GM19025 (cell line): Measurements from ENCODE around the gene IFT25.
"Not testable (repeated sequence)": the region's sequence is repeated elsewhere in the genome, so short reads cannot be mapped to it uniquely, and the experiment has no call there.

Experiments
- ATAC-seq: cut with Tn5 transposase; IDR thresholded peaks from one replicate; pipeline ENCODE4 v1.9.1; 2021; ENCODE audit warnings: mild to moderate bottlenecking, low read depth, moderate library complexity; ENCODE audit not compliant: unreplicated experiment

IFT25 gene

DNA sequence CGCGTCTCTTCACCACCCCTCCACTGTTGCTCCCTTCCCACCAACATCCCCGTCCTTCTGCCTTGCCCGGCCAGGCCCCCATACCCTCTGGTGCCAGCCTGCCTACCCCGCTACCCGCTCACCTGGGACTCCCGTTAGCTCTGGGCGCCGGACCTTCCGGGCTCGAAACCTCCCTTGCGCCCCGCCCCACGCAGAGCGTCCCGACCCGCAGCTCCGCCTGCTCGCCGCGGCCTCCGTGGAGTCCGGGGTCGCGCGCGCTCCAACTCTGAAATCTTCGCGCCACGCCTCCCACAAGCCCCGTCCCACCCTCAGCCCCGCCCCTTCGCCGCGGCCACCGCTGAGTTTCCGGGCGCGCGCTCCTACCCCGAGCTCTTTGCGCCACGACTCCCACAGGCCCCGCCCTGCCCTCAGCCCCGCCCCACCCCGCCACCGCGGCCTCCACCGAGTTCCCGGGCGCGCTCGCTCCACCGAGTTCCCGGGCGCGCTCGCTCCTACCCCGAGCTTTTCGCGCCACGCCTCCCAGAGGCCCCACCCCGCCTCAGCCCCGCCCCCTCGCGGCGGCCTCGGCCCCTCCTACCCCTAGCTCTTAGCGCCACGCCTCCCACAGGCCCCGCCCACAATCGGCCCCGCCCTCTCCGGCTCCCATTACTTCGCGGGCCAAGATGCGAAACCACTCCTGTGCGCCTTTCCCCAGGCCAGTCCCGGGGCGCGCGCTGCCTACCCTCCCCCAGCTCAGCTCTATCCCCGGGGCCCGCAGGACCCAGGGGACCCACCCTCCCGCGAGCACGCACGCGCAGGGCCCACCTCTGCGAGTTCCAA is at the start of gene IFT25:
Gene IFT25, minus strand, starts transcription at position 267 of the 819 bp plus-strand sequence. CDS start 5,617 bp downstream, outside the sequence.
- ATAC-seq = peak; percentile 59

DNA sequence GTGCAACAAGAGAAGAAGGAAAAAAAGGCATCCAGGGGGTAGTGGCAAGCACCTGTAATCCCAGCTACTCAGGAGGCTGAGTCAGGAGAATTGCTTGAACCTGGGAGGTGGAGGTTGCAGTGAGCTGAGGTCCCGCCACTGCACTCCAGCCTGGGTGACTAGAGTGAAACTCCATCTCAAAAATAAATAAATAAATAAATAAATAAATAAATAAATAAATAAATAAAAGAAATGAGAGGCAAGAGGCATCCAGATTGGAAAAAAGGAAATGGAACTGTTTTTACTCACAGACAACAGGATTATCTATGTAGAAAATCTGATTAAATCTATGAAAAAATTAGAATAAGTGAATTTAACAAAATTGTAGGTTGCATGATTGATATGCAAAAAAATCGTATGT is 49.0 kb upstream of the IFT25 start:
- not testable (repeated sequence) for ATAC-seq

GRCh38 chr1:53992085-53992874 is 46.8 kb upstream of the IFT25 start:
- ATAC-seq = no peak

GRCh38 chr1:53987880-53988279 is 42.4 kb upstream of the IFT25 start:
- no peak for ATAC-seq

DNA sequence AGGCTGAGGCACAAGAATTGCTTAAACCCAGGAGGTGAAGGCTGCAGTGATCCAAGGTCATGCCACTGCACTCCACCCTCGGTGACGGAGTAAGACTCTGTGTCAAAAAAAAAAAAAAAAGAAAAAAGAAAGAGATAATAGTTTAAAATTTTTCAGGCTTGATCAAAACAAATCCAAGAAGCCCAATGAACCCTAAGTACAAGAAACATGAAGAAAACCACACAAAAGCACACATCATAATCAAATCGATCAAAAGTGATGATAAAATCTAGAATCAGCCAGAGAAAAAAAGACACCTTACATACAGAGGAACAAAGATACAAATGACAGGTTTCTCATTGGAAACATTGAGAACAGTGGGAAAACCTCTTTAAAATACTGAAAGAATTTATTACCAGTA is 41.0 kb upstream of the IFT25 start:
- ATAC-seq = no peak

DNA sequence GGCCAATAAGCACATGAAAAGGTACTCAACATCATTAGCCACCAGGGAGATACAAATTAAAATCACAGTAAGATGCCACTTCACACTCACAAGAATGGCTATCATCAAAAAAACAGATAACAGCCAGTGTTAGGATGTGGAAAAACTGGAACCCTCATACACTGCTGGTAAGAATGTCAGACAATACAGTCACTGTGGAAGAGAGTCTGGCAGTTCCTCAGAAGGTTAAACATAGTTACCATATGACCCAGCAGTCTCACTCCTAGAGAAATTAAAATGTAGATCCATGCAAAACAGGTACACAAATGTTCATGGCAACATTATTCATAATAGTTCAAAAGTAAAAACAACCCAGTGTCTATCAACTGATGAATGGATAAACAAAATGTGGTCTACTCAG is 39.2 kb upstream of the IFT25 start:
- ATAC-seq = no peak

GRCh38 chr1:53982763-53983104 is 37.2 kb upstream of the IFT25 start:
- ATAC-seq = no peak

DNA sequence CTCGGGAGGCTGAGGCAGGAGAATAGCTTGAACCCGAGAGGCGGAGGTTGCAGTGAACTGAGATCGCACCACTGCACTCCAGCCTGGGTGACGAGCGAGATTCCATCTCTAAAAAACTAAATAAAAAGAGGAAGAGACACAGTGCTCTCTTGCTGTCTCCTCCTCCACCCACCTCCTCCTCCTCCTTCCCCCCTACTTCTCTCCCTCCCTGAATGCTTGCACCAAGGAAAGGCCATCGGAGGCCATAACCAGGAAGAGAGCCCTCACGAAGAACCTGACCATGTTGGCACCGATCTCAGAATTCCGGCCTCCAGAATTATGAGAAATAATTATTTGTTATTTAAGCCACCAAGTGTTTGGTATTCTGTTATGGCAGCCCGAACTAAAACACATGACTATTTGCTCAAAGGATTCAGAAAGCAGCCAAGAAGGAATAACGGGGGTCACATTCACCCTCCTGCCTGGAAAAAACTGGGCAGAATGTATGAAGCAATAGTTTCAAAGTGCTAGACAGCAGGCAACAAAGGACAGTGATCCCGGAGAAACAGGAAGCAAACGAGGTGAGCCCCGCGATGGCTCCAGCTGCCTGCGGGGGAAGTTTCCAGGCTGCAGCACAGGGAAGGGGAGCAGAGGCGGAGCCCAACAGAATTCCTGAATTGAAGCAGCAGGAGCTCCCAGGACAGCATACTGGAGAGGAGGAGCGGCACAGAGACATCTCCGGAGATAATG is 36.7 kb upstream of the IFT25 start:
- no peak for ATAC-seq

DNA sequence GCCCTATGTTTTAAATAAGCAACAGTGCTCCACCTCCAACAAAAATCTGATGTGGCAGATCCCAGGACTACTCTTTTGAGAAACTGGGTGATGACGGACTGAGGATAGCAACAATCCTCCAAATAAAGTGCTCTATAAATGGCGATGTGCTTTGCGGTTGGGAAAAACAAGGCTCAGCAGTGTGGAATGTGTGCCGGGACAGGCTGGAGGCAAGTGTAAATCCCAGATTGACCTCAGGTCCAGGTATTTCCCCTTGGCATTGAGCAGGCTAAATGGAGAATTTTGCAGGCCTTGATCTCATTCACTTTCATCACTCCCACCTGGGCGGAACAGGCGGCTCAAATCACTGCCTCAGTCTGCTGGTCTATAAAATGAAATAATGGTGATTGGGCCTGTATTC is 35.7 kb upstream of the IFT25 start:
- ATAC-seq = no peak

- ATAC-seq = no peak
These were observed 34.4 kb upstream of the IFT25 start for GRCh38 chr1:53979712-53980450.

- no peak for ATAC-seq
These were observed 30.4 kb upstream of the IFT25 start for GRCh38 chr1:53975861-53976260.

DNA sequence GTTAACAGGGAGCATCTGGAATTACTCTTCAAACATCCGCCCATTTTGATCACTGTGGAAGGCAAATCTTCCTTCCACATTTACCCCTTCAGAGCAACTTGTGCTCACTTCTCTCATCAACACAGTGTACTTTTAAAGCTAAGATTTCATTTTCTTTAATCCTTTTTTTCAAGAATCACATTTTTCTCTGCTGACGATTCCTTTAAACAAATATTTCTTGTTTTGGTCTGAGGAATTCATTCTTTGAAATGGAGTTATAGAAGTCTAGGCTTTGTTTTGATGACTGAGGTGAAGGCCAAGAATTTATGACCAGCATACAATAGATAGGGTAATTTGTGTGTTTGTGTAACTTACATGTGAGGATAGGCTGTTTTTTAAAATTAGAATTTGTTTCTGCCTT is 26.2 kb upstream of the IFT25 start:
- ATAC-seq = no peak

DNA sequence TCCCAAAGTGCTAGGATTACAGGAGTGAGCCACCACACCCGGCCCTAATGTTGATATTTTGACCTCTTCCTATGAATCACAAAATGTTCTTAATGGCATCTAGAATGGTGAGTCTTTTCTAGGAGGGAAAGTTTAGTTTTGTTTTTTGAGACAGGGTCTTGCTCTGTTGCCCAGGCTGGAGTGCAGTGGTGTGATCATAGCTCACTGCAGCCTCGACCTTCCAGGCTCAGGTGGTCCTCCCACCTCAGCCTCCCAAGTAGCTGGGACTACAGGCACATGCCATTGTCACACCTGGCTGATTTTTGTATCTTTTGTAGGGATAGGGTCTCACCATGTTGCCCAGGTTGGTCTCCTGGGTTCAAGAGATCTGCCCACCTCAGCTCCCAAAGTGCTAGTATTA is 23.8 kb upstream of the IFT25 start:
- not testable (repeated sequence) for ATAC-seq

DNA sequence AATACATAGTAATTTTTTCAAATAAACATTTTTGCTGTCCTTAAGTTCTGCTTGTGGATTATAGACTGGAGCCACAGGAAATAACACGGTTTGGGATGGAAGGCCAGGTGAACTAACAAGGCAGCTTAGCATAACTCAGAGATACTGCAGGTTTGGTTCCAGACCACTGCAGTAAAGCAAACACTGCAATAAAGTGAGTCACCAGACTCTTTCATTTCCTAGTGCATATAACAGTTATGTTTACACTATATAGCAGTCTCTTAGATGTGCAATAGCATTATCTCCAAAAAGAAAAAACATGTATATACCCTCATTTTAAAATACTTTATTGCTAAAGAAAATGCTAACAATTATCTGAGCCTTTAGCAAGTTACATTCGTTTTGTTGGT is 22.6 kb upstream of the IFT25 start:
- ATAC-seq = no peak

- no peak for ATAC-seq
These were observed 22.1 kb upstream of the IFT25 start for GRCh38 chr1:53967409-53968124.

- no peak for ATAC-seq
These were observed 21.3 kb upstream of the IFT25 start for GRCh38 chr1:53966794-53967193.

DNA sequence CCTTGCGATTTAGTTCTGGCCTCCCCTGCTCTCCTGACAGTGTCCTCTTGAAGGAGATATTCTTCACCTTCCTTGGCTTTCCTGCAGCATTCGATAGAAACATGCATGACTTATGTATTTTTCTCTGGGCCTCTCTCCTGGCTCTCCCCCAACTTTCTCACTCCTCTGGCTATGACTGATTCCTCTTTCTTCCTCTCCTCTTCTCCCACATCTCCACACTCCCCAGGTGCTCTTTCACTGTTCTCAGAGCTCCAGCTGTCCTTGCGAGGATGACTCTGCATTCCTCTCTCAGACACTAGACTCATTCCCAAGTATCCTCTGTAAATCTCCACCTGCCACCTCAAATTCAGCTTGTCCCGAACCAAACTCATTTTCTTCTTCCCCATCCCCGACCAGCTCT is 18.6 kb upstream of the IFT25 start:
- no peak for ATAC-seq

GRCh38 chr1:53963460-53963859 is 18.0 kb upstream of the IFT25 start:
- no peak for ATAC-seq

- no peak for ATAC-seq
These were observed 16.9 kb upstream of the IFT25 start for GRCh38 chr1:53962395-53962794.

DNA sequence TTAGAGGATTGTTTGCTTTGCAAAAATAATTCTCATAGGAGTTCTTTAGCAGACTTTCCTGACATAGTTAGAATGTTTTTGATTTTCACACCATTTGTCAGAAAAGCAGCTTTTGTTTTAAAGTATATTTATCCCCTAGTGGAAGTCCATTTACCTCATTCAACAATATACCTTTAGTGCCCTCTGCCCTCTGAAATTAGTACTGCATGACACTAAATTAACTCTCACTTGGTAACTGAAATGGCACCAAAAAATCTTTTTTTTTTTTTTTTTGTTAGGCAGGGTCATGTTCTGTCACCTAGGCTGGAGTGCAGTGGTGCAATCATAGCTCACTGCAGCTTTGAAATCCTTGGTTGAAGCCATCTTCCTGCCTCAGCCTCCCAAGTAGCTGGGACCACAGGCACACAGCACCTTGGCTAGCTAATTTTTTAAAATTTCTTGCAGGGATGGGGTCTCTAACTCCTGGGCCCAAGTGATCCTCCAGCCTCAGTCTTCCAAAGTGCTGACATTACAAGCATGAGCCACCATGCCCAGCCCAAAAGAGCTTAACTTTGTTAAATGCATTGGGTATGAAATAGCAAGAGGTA is 14.3 kb upstream of the IFT25 start:
- no peak for ATAC-seq
